HEK293 (cell line): ENCODE results near the gene NTRK3.

Experiments
- CTCF ChIA-PET: fragments of 350-600 bp; formaldehyde crosslinking; extraction: SDS; loops from one replicate; lab custom pipeline; 2021; ENCODE audit warnings: antibody characterized with exemption; lab: Yijun Ruan, JAX
- POLR2A ChIA-PET: fragments of 300-600 bp; formaldehyde crosslinking; extraction: SDS; loops from one replicate; lab custom pipeline; 2020; ENCODE audit warnings: antibody characterized with exemption, inconsistent platforms; lab: Yijun Ruan, JAX
- H3K27ac ChIP-seq: fragments of 200-500 bp; sonication (Bioruptor generic); 2 replicates; pipeline ENCODE4 v1.5.1; 2014; ENCODE audit warnings: low read depth, low read length, control low read depth, inconsistent platforms; ENCODE audit errors: extremely low read depth
- H3K36me3 ChIP-seq, 2 experiments: fragments of 200-500 bp in 1 of 2; sonication (Bioruptor generic) in 1 of 2; 1 replicate in 1 of 2; 2 replicates in 1 of 2; pipeline ENCODE4 v1.5.1; 2014 to 2017; ENCODE audit warnings: inconsistent platforms in 2 of 2, low read length in 2 of 2; ENCODE audit not compliant: control insufficient read depth in 2 of 2, insufficient read depth in 1 of 2
- H3K4me1 ChIP-seq: fragments of 200-500 bp; sonication (Bioruptor generic); 2 replicates; pipeline ENCODE4 v1.5.1; 2014; ENCODE audit warnings: mild to moderate bottlenecking, low read length, inconsistent platforms; ENCODE audit not compliant: control insufficient read depth, insufficient read depth
- H3K4me3 ChIP-seq: 2 replicates; pipeline ENCODE4 v1.5.1; 2011; ENCODE audit warnings: low read depth, mild to moderate bottlenecking, control low read depth, low read length, moderate library complexity
- H3K9me3 ChIP-seq: fragments of 200-500 bp; sonication (Bioruptor generic); 2 replicates; pipeline ENCODE4 v1.5.1; 2014; ENCODE audit warnings: low read depth, low read length, inconsistent platforms; ENCODE audit not compliant: control insufficient read depth, insufficient read depth
- CTCF ChIP-seq: fragments of 450-650 bp; formaldehyde crosslinking; IDR thresholded peaks from 2 replicates; pipeline ENCODE4 v1.5.1; 2016; ENCODE audit warnings: missing biosample characterization, missing genetic modification characterization
- GFI1B ChIP-seq: fragments of 450-650 bp; formaldehyde crosslinking; IDR thresholded peaks from 2 replicates; pipeline ENCODE4 v1.5.1; 2016; ENCODE audit warnings: missing biosample characterization, missing genetic modification characterization
- GLIS1 ChIP-seq: fragments of 450-650 bp; formaldehyde crosslinking; IDR thresholded peaks from 2 replicates; pipeline ENCODE4 v1.5.1; 2016; ENCODE audit warnings: missing biosample characterization, missing genetic modification characterization
- KLF7 ChIP-seq: fragments of 450-650 bp; formaldehyde crosslinking; IDR thresholded peaks from 2 replicates; pipeline ENCODE4 v1.5.1; 2016; ENCODE audit warnings: missing biosample characterization, missing genetic modification characterization, borderline replicate concordance
- PATZ1 ChIP-seq: fragments of 450-650 bp; formaldehyde crosslinking; IDR thresholded peaks from 2 replicates; pipeline ENCODE4 v1.5.1; 2016; ENCODE audit warnings: missing biosample characterization, missing genetic modification characterization
- PRDM6 ChIP-seq: fragments of 450-650 bp; formaldehyde crosslinking; IDR thresholded peaks from 2 replicates; pipeline ENCODE4 v1.5.1; 2017; ENCODE audit warnings: missing biosample characterization, missing genetic modification characterization
- REST ChIP-seq: fragments of 450-650 bp; formaldehyde crosslinking; IDR thresholded peaks from 2 replicates; pipeline ENCODE4 v1.5.1; 2016; ENCODE audit warnings: missing biosample characterization, missing genetic modification characterization
- SETDB1 ChIP-seq: IDR thresholded peaks from one replicate; pipeline ENCODE4 v1.6.1; 2017; ENCODE audit warnings: mild to moderate bottlenecking, low read length, moderate library complexity, mixed read lengths; ENCODE audit not compliant: insufficient read length
- TCF7L2 ChIP-seq: IDR thresholded peaks from 2 replicates; pipeline ENCODE4 v1.6.1; 2011; ENCODE audit warnings: low read depth, mild to moderate bottlenecking, inconsistent platforms, low read length, moderate library complexity, borderline replicate concordance
- YY1 ChIP-seq: fragments of 450-650 bp; formaldehyde crosslinking; IDR thresholded peaks from 2 replicates; pipeline ENCODE4 v1.5.1; 2018; ENCODE audit warnings: missing biosample characterization, missing genetic modification characterization
- ZBTB48 ChIP-seq: fragments of 450-650 bp; formaldehyde crosslinking; IDR thresholded peaks from 2 replicates; pipeline ENCODE4 v1.5.1; 2016; ENCODE audit warnings: missing biosample characterization, missing genetic modification characterization
- ZIC2 ChIP-seq: fragments of 450-650 bp; formaldehyde crosslinking; IDR thresholded peaks from 2 replicates; pipeline ENCODE4 v1.5.1; 2016; ENCODE audit warnings: missing biosample characterization, missing genetic modification characterization
- ZNF175 ChIP-seq: fragments of 450-650 bp; formaldehyde crosslinking; IDR thresholded peaks from 2 replicates; pipeline ENCODE4 v1.5.1; 2016; ENCODE audit warnings: missing biosample characterization, missing genetic modification characterization
- ZNF214 ChIP-seq: fragments of 450-650 bp; formaldehyde crosslinking; IDR thresholded peaks from 2 replicates; pipeline ENCODE4 v1.5.1; 2017; ENCODE audit warnings: missing biosample characterization, mild to moderate bottlenecking, missing genetic modification characterization, borderline replicate concordance
- ZNF221 ChIP-seq: fragments of 450-650 bp; formaldehyde crosslinking; IDR thresholded peaks from 2 replicates; pipeline ENCODE4 v1.5.1; 2017; ENCODE audit warnings: missing biosample characterization, missing genetic modification characterization, borderline replicate concordance
- ZNF23 ChIP-seq: fragments of 450-650 bp; formaldehyde crosslinking; IDR thresholded peaks from 2 replicates; pipeline ENCODE4 v1.5.1; 2016; ENCODE audit warnings: missing biosample characterization, missing genetic modification characterization, borderline replicate concordance
- ZNF292 ChIP-seq: fragments of 450-650 bp; formaldehyde crosslinking; IDR thresholded peaks from 2 replicates; pipeline ENCODE4 v1.5.1; 2016; ENCODE audit warnings: low read depth, missing biosample characterization, missing genetic modification characterization, borderline replicate concordance
- ZNF37A ChIP-seq: fragments of 450-650 bp; IDR thresholded peaks from 2 replicates; pipeline ENCODE4 v1.5.1; 2018; ENCODE audit warnings: missing biosample characterization, missing genetic modification characterization
- ZNF658 ChIP-seq: fragments of 450-650 bp; formaldehyde crosslinking; IDR thresholded peaks from 2 replicates; pipeline ENCODE4; 2016; ENCODE audit warnings: missing biosample characterization, missing genetic modification characterization
- ZNF664 ChIP-seq: fragments of 450-650 bp; formaldehyde crosslinking; IDR thresholded peaks from 2 replicates; pipeline ENCODE4 v1.5.1; 2016; ENCODE audit warnings: missing biosample characterization, missing genetic modification characterization
- ZNF670 ChIP-seq: fragments of 450-650 bp; formaldehyde crosslinking; IDR thresholded peaks from 2 replicates; pipeline ENCODE4 v1.5.1; 2016; ENCODE audit warnings: missing biosample characterization, missing genetic modification characterization, low read depth
- ZNF843 ChIP-seq: fragments of 450-650 bp; formaldehyde crosslinking; IDR thresholded peaks from 2 replicates; pipeline ENCODE4 v1.5.1; 2016; ENCODE audit warnings: missing biosample characterization, missing genetic modification characterization

Gene NTRK3

GRCh38 chr15:88019656-88020055, 236.9 kb downstream of the NTRK3 start:
- H3K4me3 ChIP-seq, result no peak overlapping the region
- TF ChIP-seq GLIS1 (tag by site-specific recombination) (no peak), SETDB1 (peak; percentile 11), YY1 (tag by site-specific recombination) (no peak)
- TF ChIP-seq, all 188 proteins: peak for 1
- Histone ChIP-seq H3K4me1 (no peaks in the 10 kb centered on the region), H3K9me3 (no peaks in the 10 kb centered on the region), H3K36me3 (no peaks in the 10 kb centered on the region), H3K27ac (no peak overlapping the region)
- ChIA-PET CTCF (interaction anchor here (0.7 kb wide), 1 partner anchor 19 kb away, joined by 3 read pairs; no protein-coding TSS in a partner anchor), POLR2A (no interaction called here)

- CTCF ChIA-PET, result interaction anchor here (0.6 to 1.2 kb wide), 4 partner anchors 19 to 303 kb away, joined by 3 read pairs; no protein-coding TSS in a partner anchor
- no peaks in the 10 kb centered on the region for H3K36me3 ChIP-seq
These were observed 237.5 kb downstream of the NTRK3 start for GRCh38 chr15:88018869-88019641.

More at GRCh38 chr15:88018869-88019641, 237.5 kb downstream of the NTRK3 start:
- POLR2A ChIA-PET, result no interaction called here
- Histone ChIP-seq H3K4me1 (no peaks in the 10 kb centered on the region), H3K4me3 (no peak overlapping the region), H3K27ac (no peak overlapping the region), H3K9me3 (no peaks in the 10 kb centered on the region)
- no peak for TF ChIP-seq KLF7 (tag by site-specific recombination)
- TF ChIP-seq ZNF658 (tag by site-specific recombination), result no peak
- TF ChIP-seq ZNF221 (tag by site-specific recombination), result no peak
- no peak for TF ChIP-seq ZNF670 (tag by site-specific recombination)
- TF ChIP-seq PATZ1 (tag by site-specific recombination), result no peak
- no peak for TF ChIP-seq ZNF664
- TF ChIP-seq ZNF37A (tag by site-specific recombination), result no peak
- no peak for TF ChIP-seq PRDM6 (tag by site-specific recombination)
- no peak for TF ChIP-seq CTCF (tag by site-specific recombination)
- no peak for TF ChIP-seq ZNF175 (tag by site-specific recombination)
- TF ChIP-seq GFI1B (tag by site-specific recombination), result no peak
- no peak for TF ChIP-seq ZIC2 (tag by site-specific recombination)
- TF ChIP-seq ZNF23 (tag by site-specific recombination), result no peak
- no peak for TF ChIP-seq ZNF292
- no peak for TF ChIP-seq ZNF843 (tag by site-specific recombination)
- TF ChIP-seq ZNF214 (tag by site-specific recombination), result no peak
- no peak for TF ChIP-seq REST (tag by site-specific recombination)
- TF ChIP-seq ZBTB48 (tag by site-specific recombination), result no peak
- TF ChIP-seq TCF7L2, result no peak
